ENCODE results near the gene KRTAP12-1. TPM values are rescaled to one million over a fixed set of nuclear protein-coding genes. Genes with fewer than 3 reads are reported as not detected.

The KRTAP12-1 gene
- total and polyA plus RNA-seq, 2 of the 8 experiments (the other 6 are each of a cell fraction or from before 2014, with no cell fraction given): 0.50 to 0.73 TPM

DNA sequence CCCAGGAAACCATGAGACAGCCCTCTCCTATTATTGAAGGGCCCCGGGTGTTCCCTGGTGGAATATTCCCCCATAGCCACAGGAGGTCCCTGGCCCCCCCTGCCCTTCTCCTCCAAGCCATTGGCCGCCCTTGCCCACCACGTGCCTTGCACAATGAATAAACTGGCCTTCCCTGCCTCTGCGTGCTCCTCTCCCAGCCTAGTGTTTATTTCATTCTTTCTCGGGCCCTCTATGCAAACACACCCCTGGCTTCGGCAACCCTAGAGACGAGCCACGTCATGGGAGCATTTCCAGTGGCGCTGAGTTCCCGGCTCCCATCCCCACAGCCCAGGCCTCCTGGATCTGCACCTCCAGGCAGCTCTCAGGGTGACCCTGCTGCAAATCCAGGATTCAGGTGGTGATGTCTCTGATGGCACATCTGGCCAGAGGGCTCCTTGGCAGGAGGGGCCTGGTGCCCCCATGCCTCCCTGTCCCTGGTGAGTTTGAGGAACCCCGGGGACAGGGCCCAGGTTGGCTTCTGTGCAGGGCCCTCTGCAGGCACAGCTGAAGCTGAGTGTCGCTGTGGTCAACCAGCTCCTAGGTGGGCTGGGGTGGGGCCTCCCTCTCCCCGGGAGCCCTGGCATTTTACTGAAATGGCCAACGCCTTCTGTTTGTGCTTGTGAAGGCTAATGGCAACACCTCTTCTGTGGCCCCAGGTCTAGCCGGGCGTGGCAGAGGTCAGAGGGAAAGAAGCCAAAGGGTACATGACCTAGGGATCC lies 21.2 kb upstream of the KRTAP12-1 start:
- H3K36me3 ChIP-seq (ENCODE audit: control insufficient read depth in 2 of 4, insufficient read depth in 4 of 4, low read length in 3 of 4): no peaks in the 10 kb centered on the region
- peaks cover 19% of the 10 kb centered on the region for H3K23me2 ChIP-seq (ENCODE audit: low read depth, low read length)
- no peak overlapping the region; a peak in 1 of 7 replicates for H3K9ac ChIP-seq (replicated peaks in 1 of 4; ENCODE audit: extremely low read depth in 1 of 4, low read depth in 3 of 4, low read length in 3 of 4)
- no peak overlapping the region; the same call in 1 of the 2 replicates for H4K8ac ChIP-seq (ENCODE audit: extremely low read depth, insufficient read depth, low read length)
- peak overlapping the region; percentile 18 for H4K5ac ChIP-seq (ENCODE audit: insufficient read length, low read depth, low read length)
- H3K4me1 ChIP-seq (replicated peaks in 1 of 4; ENCODE audit: control insufficient read depth in 3 of 4, insufficient read depth in 4 of 4, low read length in 3 of 4): peaks cover 3 to 53% (median 44%) of the 10 kb centered on the region in 4 experiments
- H3K23ac ChIP-seq (ENCODE audit: insufficient read length): no peak overlapping the region
- H4K91ac ChIP-seq (replicated peaks; ENCODE audit: insufficient read length, low read length): peak overlapping the region; percentile 99
- H2AFZ ChIP-seq (ENCODE audit: low read length): no peak overlapping the region
- no peak overlapping the region for H3K4me3 ChIP-seq (ENCODE audit: extremely low read depth in 1 of 4, insufficient read depth in 2 of 4, low read depth in 3 of 4, low read length in 4 of 4)
- H4K20me1 ChIP-seq (replicated peaks in 1 of 2; ENCODE audit: control insufficient read depth in 1 of 2, insufficient read depth in 2 of 2, low read length in 2 of 2): peaks cover 0 to 4% of the 10 kb centered on the region in 2 experiments
- peaks cover 3% of the 10 kb centered on the region; the same call in 1 of the 2 replicates for H3K79me1 ChIP-seq (ENCODE audit: low read depth, low read length)
- no peak overlapping the region for H3K14ac ChIP-seq (ENCODE audit: insufficient read length)
- POLR2A ChIA-PET (ENCODE audit: partially characterized antibody): interaction anchor here (1.1 to 2.8 kb wide), 5 partner anchors 16 to 98 kb away, joined by 3 to 7 read pairs (median 4); partner anchors contain the start of gene UBE2G2
- H3K9me3 ChIP-seq (ENCODE audit: insufficient read depth in 2 of 2, low read depth in 1 of 2, low read length in 1 of 2): no peaks in the 10 kb centered on the region
- peak overlapping the region; percentile 96 for H2AK5ac ChIP-seq (ENCODE audit: low read depth, low read length)
- H2BK12ac ChIP-seq (ENCODE audit: low read depth, low read length): peak overlapping the region; percentile 95
- H3K56ac ChIP-seq (replicated peaks; ENCODE audit: insufficient read length, low read depth, low read length): peak overlapping the region; percentile 79
- H3K27ac ChIP-seq (ENCODE audit: low read depth, low read length): 0 out of 2 replicates have a peak overlapping the region, but pooled peaks have one; percentile 14
- WGBS, 2 experiments (ENCODE audit: extremely low coverage in 1 of 2, insufficient coverage in 1 of 2, insufficient read length in 1 of 2, insufficient replicate concordance in 2 of 2, low coverage in 1 of 2, low lambda C conversion rate in 2 of 2, missing lambda C conversion rate in 1 of 2): 70% methylated on average over 16 of the region's 16 CpGs; no CpG with 5 or more reads in 1 of the 2 experiments
- CTCF ChIA-PET (ENCODE audit: partially characterized antibody): interaction anchor here (0.8 to 3.6 kb wide), 7 partner anchors 10 to 213 kb away, joined by 3 to 14 read pairs (median 4); no protein-coding TSS in a partner anchor
- H2BK120ac ChIP-seq (replicated peaks; ENCODE audit: low read depth, low read length): peak overlapping the region; percentile 47
- peak overlapping the region; percentile 90; the same call in 1 of the 2 replicates for H2BK5ac ChIP-seq (ENCODE audit: low read depth, low read length)
- TF ChIP-seq, protein P1, sequence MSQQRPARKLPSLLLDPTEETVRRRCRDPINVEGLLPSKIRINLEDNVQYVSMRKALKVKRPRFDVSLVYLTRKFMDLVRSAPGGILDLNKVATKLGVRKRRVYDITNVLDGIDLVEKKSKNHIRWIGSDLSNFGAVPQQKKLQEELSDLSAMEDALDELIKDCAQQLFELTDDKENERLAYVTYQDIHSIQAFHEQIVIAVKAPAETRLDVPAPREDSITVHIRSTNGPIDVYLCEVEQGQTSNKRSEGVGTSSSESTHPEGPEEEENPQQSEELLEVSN (IDR thresholded peaks at IDR 0.05): 0 out of 2 replicates have a peak, but pooled peaks have one; percentile 28
- no peak for TF ChIP-seq RFX5 (IDR thresholded peaks at IDR 0.05; ENCODE audit: borderline replicate concordance, low read depth, low read length)
- TF ChIP-seq, protein P2, sequence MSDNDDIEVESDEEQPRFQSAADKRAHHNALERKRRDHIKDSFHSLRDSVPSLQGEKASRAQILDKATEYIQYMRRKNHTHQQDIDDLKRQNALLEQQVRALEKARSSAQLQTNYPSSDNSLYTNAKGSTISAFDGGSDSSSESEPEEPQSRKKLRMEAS (IDR thresholded peaks at IDR 0.05): peak; percentile 73
- H3K27me3 ChIP-seq (replicated peaks in 1 of 4; ENCODE audit: control insufficient read depth in 3 of 4, extremely low read depth in 1 of 4, insufficient read depth in 3 of 4, low read length in 3 of 4): peaks cover 0 to 18% (median 13%) of the 10 kb centered on the region in 4 experiments; a peak in 5 of 7 replicates
- peak overlapping the region; percentile 98 for H2BK20ac ChIP-seq (ENCODE audit: low read length)
- H3K4me2 ChIP-seq (ENCODE audit: insufficient read depth in 1 of 2, low read depth in 2 of 2, low read length in 2 of 2): peak overlapping the region; percentile 58 to 77; a peak in 3 of 4 replicates
- H3K4ac ChIP-seq (replicated peaks; ENCODE audit: insufficient read length, low read depth, low read length): peak overlapping the region; percentile 95
- DNase-seq (ENCODE audit: low read depth in 1 of 2, low spot score in 2 of 2) (no peak), FAIRE-seq (no peak)
- H3K79me2 ChIP-seq (ENCODE audit: control insufficient read depth in 1 of 2, insufficient read depth in 2 of 2, low read length in 2 of 2): no peaks in the 10 kb centered on the region
- H3K18ac ChIP-seq (ENCODE audit: extremely low read depth, low read length): peak overlapping the region; percentile 90
- peak overlapping the region; percentile 99; the same call in 1 of the 2 replicates for H2BK15ac ChIP-seq (ENCODE audit: low read length)

Measured in H1 (cell line).